Type B pancreatic cell (in vitro differentiated cells): ENCODE data around the gene SBNO2. TPM values are rescaled to one million over a fixed set of nuclear protein-coding genes. Genes with fewer than 3 reads are reported as not detected.

Source experiments
- DNase-seq: peaks from one replicate; pipeline ENCODE4 v3.0.0; 2021; ENCODE audit warnings: mixed read lengths; ENCODE audit not compliant: unreplicated experiment; ENCODE audit errors: extremely low spot score
- H3K27ac Mint-ChIP-seq: 2 replicates; pipeline ENCODE4 v1.8.0; 2021; ENCODE audit warnings: mild to moderate bottlenecking, mixed read lengths
- H3K27me3 Mint-ChIP-seq: 2 replicates; pipeline ENCODE4 v1.8.0; 2021; ENCODE audit warnings: mixed read lengths
- H3K36me3 Mint-ChIP-seq: 2 replicates; pipeline ENCODE4 v1.8.0; 2021; ENCODE audit warnings: mixed read lengths
- H3K4me1 Mint-ChIP-seq: one replicate; pipeline ENCODE4 v1.8.0; 2021; ENCODE audit warnings: mixed read lengths; ENCODE audit not compliant: unreplicated experiment
- H3K4me3 Mint-ChIP-seq: 2 replicates; pipeline ENCODE4 v1.8.0; 2021; ENCODE audit warnings: mild to moderate bottlenecking, mixed read lengths
- H3K9me3 Mint-ChIP-seq: 2 replicates; pipeline ENCODE4 v1.8.0; 2021; ENCODE audit warnings: mixed read lengths
- CTCF ChIP-seq: fragments of 200-600 bp; sonication (generic); conservative IDR thresholded peaks from 2 replicates; pipeline ENCODE4 v1.5.0; 2021; ENCODE audit warnings: antibody characterized with exemption, mild to moderate bottlenecking
- total RNA-seq: library from RNA; stranded (reverse); gene quantifications from 2 replicates; pipeline ENCODE4 v1.2.1, GENCODE V29; 2021; ENCODE audit warnings: low replicate concordance

The SBNO2 gene
- total RNA-seq, 1 donor from 2014 or later, result 45.5 TPM

- Mint-ChIP-seq H3K4me1 (no peaks in the 10 kb centered on the region), H3K9me3 (no peaks in the 10 kb centered on the region), H3K36me3 (no peaks in the 10 kb centered on the region), H3K27me3 (no peaks in the 10 kb centered on the region), H3K27ac (no peak overlapping the region), H3K4me3 (peak overlapping the region; percentile 82)
- no peak for TF ChIP-seq CTCF
- peak; percentile 90 for DNase-seq
These were observed 91.7 kb downstream of the SBNO2 start for GRCh38 chr19:1082165-1082927.

GRCh38 chr19:1081301-1082164, 92.5 kb downstream of the SBNO2 start:
- TF ChIP-seq CTCF, result no peak
- Mint-ChIP-seq H3K9me3 (no peaks in the 10 kb centered on the region), H3K36me3 (no peaks in the 10 kb centered on the region), H3K27ac (no peak overlapping the region), H3K4me3 (peak overlapping the region; percentile 82), H3K27me3 (no peaks in the 10 kb centered on the region), H3K4me1 (no peaks in the 10 kb centered on the region)
- DNase-seq, result no peak

GRCh38 chr19:1080360-1081161, 93.5 kb downstream of the SBNO2 start:
- TF ChIP-seq CTCF, result no peak
- H3K4me3 Mint-ChIP-seq, result no peak overlapping the region
- H3K36me3 Mint-ChIP-seq, result no peaks in the 10 kb centered on the region
- no peak overlapping the region for H3K27ac Mint-ChIP-seq
- no peaks in the 10 kb centered on the region for H3K9me3 Mint-ChIP-seq
- no peaks in the 10 kb centered on the region for H3K4me1 Mint-ChIP-seq
- H3K27me3 Mint-ChIP-seq, result peaks cover 4% of the 10 kb centered on the region
- DNase-seq, result peak; percentile 69

GRCh38 chr19:1079566-1080111, 94.4 kb downstream of the SBNO2 start:
- no peak overlapping the region for H3K27ac Mint-ChIP-seq
- no peaks in the 10 kb centered on the region for H3K4me1 Mint-ChIP-seq
- no peaks in the 10 kb centered on the region for H3K36me3 Mint-ChIP-seq
- no peak overlapping the region for H3K4me3 Mint-ChIP-seq
- DNase-seq, result peak; percentile 66
- no peaks in the 10 kb centered on the region for H3K9me3 Mint-ChIP-seq
- no peak for TF ChIP-seq CTCF
- peaks cover 5% of the 10 kb centered on the region for H3K27me3 Mint-ChIP-seq

- no peaks in the 10 kb centered on the region for H3K36me3 Mint-ChIP-seq
- no peaks in the 10 kb centered on the region for H3K9me3 Mint-ChIP-seq
- H3K27ac Mint-ChIP-seq, result no peak overlapping the region
- peaks cover 19% of the 10 kb centered on the region for H3K27me3 Mint-ChIP-seq
- no peak for DNase-seq
- no peak overlapping the region for H3K4me3 Mint-ChIP-seq
- TF ChIP-seq CTCF, result no peak
- peaks cover under 1% of the 10 kb centered on the region for H3K4me1 Mint-ChIP-seq
These were observed 97.1 kb downstream of the SBNO2 start for GRCh38 chr19:1076951-1077350.
